Uterine smooth muscle cell (primary cell): ENCODE data around the gene PCLAF. TPM values are rescaled to one million over a fixed set of nuclear protein-coding genes. Genes with fewer than 3 reads are reported as not detected.

Source experiments
- total RNA-seq: library from RNA; depleted of rRNA; stranded (reverse); fragments of >200 nt; gene quantifications from 2 replicates; pipeline ENCODE4 v1.2.3, GENCODE V29; 2014

The PCLAF gene
- 25.0 and 44.9 TPM in 2 replicates for total RNA-seq

GRCh38 chr15:64381000-64381751 is at the start of gene PCLAF:
TSS of gene PCLAF (minus strand) at chr15:64381441. CDS start at chr15:64381371, 70 bp downstream.

GRCh38 chr15:64387562-64388168 is 6.4 kb upstream of the PCLAF start, which contains the start of gene TRIP4:
TSS of gene TRIP4 (plus strand) at chr15:64387836. CDS start at chr15:64387864, 28 bp downstream.

GRCh38 chr15:64355944-64356709 is 25.1 kb downstream of the PCLAF start, which contains the start of gene CSNK1G1:
TSS of gene CSNK1G1 (minus strand) at chr15:64356173. CDS start at chr15:64300499, 55,674 bp downstream.

Other genes with a start within 250 kb of the PCLAF start
- 0.33 and 0.87 TPM in 2 replicates for gene SNX22, start 229.7 kb downstream of the PCLAF start, total RNA-seq
- gene PPIB, start 218.4 kb downstream of the PCLAF start, total RNA-seq: 1,045 and 1,505 TPM in 2 replicates
- gene CSNK1G1, start 25.3 kb downstream of the PCLAF start, total RNA-seq: 28.3 and 31.7 TPM in 2 replicates
- gene TRIP4, start 6.4 kb upstream of the PCLAF start, total RNA-seq: 11.6 and 14.5 TPM in 2 replicates
- gene ZNF609, start 79.1 kb upstream of the PCLAF start, total RNA-seq: 14.1 and 16.0 TPM in 2 replicates